Activated CD4-positive, alpha-beta T cell treated with anti-CD3 and anti-CD28 coated beads, Interleukin-2, amount 10 ng/mL, durations not matched to agents 7 days and 5 days (primary cell): ENCODE results near the gene TFF3. TPM values are rescaled to one million over a fixed set of nuclear protein-coding genes. Genes with fewer than 3 reads are reported as not detected.

Source experiments
- CTCF ChIA-PET: fragments of 350-600 bp; sonication (Branson Sonifier 250); formaldehyde crosslinking; loops from one replicate; lab custom pipeline; 2021; ENCODE audit warnings: antibody characterized with exemption; lab: Charles Lee
- POLR2A ChIA-PET: fragments of 350-600 bp; sonication (Branson Sonifier 250); formaldehyde crosslinking; loops from one replicate; lab custom pipeline; 2021; ENCODE audit warnings: antibody characterized with exemption; lab: Charles Lee
- DNase-seq: peaks from one replicate; pipeline ENCODE4 v3.0.0-alpha.2; 2020
- H3K27ac Mint-ChIP-seq: one replicate; pipeline ENCODE4 v1.8.0; 2021; ENCODE audit warnings: mild to moderate bottlenecking, moderate library complexity, mixed read lengths
- H3K27me3 Mint-ChIP-seq: one replicate; pipeline ENCODE4 v1.8.0; 2021; ENCODE audit warnings: mixed read lengths
- H3K36me3 Mint-ChIP-seq: one replicate; pipeline ENCODE4 v1.8.0; 2021; ENCODE audit warnings: low read depth, mixed read lengths
- H3K4me1 Mint-ChIP-seq: one replicate; pipeline ENCODE4 v1.8.0; 2021; ENCODE audit warnings: mixed read lengths
- H3K4me3 Mint-ChIP-seq: one replicate; pipeline ENCODE4 v1.8.0; 2021; ENCODE audit warnings: mild to moderate bottlenecking, moderate library complexity, mixed read lengths
- H3K9me3 Mint-ChIP-seq: one replicate; pipeline ENCODE4 v1.8.0; 2021; ENCODE audit warnings: mixed read lengths
- total RNA-seq, 2 experiments: library from RNA; stranded (reverse); gene quantifications; one replicate each; pipeline ENCODE4 v1.2.3, GENCODE V29; 2021

The TFF3 gene
- total RNA-seq, 2 experiments from 2014 or later = not detected

- no peak for DNase-seq
- POLR2A ChIA-PET = no interaction called here
- Mint-ChIP-seq H3K27ac (no peak overlapping the region), H3K4me3 (no peak overlapping the region), H3K4me1 (no peaks in the 10 kb centered on the region), H3K27me3 (peaks cover 28% of the 10 kb centered on the region), H3K9me3 (peaks cover 7% of the 10 kb centered on the region), H3K36me3 (no peaks in the 10 kb centered on the region)
- CTCF ChIA-PET = no interaction called here
Observed at GRCh38 chr21:42330380-42331371, 15.5 kb upstream of the TFF3 start.

DNA sequence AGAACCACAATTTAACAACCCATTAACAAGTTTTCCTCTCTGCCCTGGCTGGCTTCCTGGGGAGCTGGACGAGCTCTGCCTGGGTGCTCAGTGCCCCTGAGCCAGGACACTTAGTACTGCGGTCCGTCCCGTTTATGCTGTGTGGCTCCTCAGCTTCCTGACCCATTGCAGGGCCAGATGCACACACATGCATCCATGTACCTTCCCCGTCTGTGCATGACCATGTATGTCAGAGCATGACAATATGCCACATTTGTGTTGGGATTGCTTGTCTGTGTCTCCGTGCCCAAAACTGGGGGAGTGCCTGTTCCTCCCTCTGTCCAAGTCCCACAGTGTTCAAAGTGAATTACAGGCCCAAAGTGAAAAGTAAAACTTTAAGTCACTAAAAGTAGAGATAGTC lies 9.7 kb upstream of the TFF3 start:
- Mint-ChIP-seq H3K27me3 (peaks cover 33% of the 10 kb centered on the region), H3K4me1 (no peaks in the 10 kb centered on the region), H3K4me3 (no peak overlapping the region), H3K27ac (no peak overlapping the region), H3K36me3 (no peaks in the 10 kb centered on the region), H3K9me3 (no peaks in the 10 kb centered on the region)
- CTCF ChIA-PET = interaction anchor here (0.9 kb wide), 1 partner anchor 27 kb away, joined by 3 read pairs; no protein-coding TSS in a partner anchor
- POLR2A ChIA-PET = no interaction called here
- DNase-seq = no peak

DNA sequence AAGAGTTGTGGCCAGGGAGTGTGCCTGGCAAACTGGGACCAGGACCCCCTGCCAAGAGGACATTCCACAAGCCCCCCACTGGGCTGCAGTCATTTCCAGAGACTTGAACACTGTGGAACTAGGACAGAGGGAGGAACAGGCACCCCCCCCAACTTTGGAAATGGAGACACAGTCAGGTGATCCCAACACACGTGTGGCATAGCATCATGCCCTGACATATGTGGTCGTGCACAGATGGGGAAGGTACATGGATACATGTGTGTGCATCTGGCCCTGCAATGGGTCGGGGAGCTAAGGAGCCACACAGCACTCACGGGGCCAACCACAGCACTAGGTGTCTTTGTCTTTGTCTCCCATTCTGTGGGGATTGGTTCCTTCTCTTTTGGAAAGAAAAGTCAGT lies 6.6 kb upstream of the TFF3 start:
- Mint-ChIP-seq H3K4me1 (peaks cover 3% of the 10 kb centered on the region), H3K36me3 (no peaks in the 10 kb centered on the region), H3K27me3 (peaks cover 22% of the 10 kb centered on the region), H3K9me3 (no peaks in the 10 kb centered on the region), H3K27ac (no peak overlapping the region), H3K4me3 (no peak overlapping the region)
- ChIA-PET POLR2A (no interaction called here), CTCF (no interaction called here)
- no peak for DNase-seq

GRCh38 chr21:42321231-42321630 lies 6.0 kb upstream of the TFF3 start:
- ChIA-PET POLR2A (no interaction called here), CTCF (no interaction called here)
- no peak overlapping the region for H3K4me3 Mint-ChIP-seq
- no peak overlapping the region for H3K27ac Mint-ChIP-seq
- no peaks in the 10 kb centered on the region for H3K9me3 Mint-ChIP-seq
- peaks cover 20% of the 10 kb centered on the region for H3K27me3 Mint-ChIP-seq
- H3K36me3 Mint-ChIP-seq = no peaks in the 10 kb centered on the region
- DNase-seq = no peak
- peaks cover 3% of the 10 kb centered on the region for H3K4me1 Mint-ChIP-seq

DNA sequence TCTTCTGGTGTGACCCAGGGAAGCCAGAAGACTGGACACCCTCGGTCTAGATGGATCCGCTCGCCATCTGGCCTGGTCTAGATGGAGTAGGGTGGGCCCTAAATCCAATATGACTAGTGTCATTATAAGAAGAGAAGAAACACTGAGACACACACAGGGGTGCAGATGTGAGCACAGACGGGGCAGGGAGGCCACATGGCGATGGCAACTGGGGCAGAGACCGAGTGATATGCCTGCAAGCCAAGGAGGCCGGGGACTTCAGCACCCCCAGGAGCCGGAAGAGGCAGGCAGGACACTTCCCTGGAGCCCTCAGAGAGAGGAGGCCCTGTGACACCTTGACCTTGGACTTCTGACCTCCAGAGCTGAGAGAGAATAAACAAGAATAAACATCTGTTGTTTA lies 5.6 kb upstream of the TFF3 start:
- Mint-ChIP-seq H3K4me1 (peaks cover 3% of the 10 kb centered on the region), H3K9me3 (no peaks in the 10 kb centered on the region), H3K27me3 (peaks cover 19% of the 10 kb centered on the region), H3K27ac (no peak overlapping the region), H3K36me3 (no peaks in the 10 kb centered on the region), H3K4me3 (no peak overlapping the region)
- ChIA-PET CTCF (no interaction called here), POLR2A (no interaction called here)
- no peak for DNase-seq

DNA sequence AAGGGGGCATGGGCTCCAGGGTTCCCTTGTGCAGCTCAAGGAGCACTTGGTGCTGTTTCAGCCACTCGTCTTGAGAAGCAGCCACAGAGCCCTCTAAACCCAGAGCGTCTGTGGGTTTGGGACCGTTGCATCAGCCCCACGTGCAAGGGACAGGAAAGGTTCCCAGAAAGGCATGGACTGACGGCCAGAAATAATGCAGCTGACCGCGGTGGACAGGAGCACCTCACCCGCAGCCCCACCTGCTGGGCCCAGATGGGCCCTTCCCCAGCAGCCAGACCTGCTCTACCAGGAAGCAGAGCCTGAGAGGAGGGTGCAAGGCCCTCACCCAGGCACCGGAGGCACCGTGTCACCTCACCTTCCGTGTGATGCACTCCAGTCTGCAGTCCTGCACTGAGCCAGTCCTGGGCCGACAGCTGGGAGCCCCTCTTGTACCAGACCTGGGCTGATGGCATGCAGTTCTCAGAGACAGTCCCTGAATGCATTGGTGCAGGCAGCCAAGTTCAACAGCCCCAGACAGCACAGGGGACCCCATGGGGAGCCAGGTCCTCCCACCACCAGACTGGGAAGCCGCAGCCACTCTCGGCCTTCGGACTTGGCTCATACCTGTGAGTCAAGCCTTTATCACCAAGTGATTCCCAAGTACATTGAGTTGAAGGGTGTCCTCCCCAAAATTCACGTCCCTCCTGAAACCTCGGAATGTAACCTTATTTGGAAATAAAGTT lies 4.8 kb upstream of the TFF3 start:
- CTCF ChIA-PET = interaction anchor here (0.8 kb wide), 1 partner anchor 10 kb away, joined by 3 read pairs; no protein-coding TSS in a partner anchor
- no peaks in the 10 kb centered on the region for H3K36me3 Mint-ChIP-seq
- H3K27me3 Mint-ChIP-seq = peaks cover 14% of the 10 kb centered on the region
- no peak for DNase-seq
- POLR2A ChIA-PET = no interaction called here
- H3K4me1 Mint-ChIP-seq = peaks cover 3% of the 10 kb centered on the region
- no peaks in the 10 kb centered on the region for H3K9me3 Mint-ChIP-seq
- no peak overlapping the region for H3K27ac Mint-ChIP-seq
- H3K4me3 Mint-ChIP-seq = no peak overlapping the region

- DNase-seq = no peak
- CTCF ChIA-PET = interaction anchor here (0.8 kb wide), 1 partner anchor 9 kb away, joined by 3 read pairs; no protein-coding TSS in a partner anchor
- H3K9me3 Mint-ChIP-seq = no peaks in the 10 kb centered on the region
- no peak overlapping the region for H3K4me3 Mint-ChIP-seq
- peaks cover 3% of the 10 kb centered on the region for H3K4me1 Mint-ChIP-seq
- H3K27me3 Mint-ChIP-seq = peaks cover 9% of the 10 kb centered on the region
- no peaks in the 10 kb centered on the region for H3K36me3 Mint-ChIP-seq
- POLR2A ChIA-PET = no interaction called here
- no peak overlapping the region for H3K27ac Mint-ChIP-seq
Observed at GRCh38 chr21:42319376-42319775, 4.2 kb upstream of the TFF3 start.

DNA sequence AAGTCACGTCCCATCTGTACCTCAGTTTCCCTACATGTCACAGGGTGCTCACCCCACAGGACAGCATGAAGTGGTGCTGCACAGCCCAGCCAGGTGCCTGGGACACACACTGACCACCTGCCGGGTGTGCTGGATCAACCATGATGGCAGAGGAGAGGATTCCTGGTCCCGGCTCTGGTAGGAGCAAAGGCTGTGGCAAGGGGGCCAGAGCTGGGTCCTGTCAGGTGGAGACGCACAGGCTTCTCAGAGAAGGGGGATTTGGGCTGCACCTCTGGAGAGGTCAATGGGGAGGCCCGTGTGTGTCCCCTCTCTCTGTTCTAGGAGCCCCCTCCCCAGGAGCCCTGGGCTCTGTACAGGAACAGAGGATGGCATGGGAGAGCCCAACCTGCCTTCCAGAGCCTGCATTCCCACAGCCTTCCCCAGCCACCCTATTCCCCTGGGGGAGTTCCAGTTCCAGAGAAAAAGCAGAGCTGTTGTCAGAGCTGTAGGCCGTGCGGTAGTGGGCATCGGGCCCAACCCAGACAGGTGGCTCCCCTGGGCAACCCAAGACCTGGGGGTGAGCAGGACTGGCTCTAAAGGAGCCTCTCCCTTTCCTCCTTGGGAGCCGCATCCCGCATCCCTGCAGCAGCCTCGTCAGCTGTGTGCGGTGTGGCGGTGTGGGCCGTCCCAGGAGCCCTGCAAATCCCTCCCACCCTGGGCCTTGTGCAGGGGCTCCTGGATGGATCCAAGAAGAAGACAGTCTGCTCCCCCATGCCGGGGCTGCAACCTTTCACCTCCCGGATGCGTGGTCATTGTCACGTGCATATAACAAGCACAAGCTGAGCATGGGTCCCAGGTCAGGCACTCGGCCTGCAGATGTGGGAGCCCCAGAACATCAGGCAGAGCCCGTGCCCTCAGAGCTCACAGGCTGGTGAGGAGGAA lies 2.9 kb upstream of the TFF3 start:
- POLR2A ChIA-PET = no interaction called here
- no peaks in the 10 kb centered on the region for H3K9me3 Mint-ChIP-seq
- H3K4me1 Mint-ChIP-seq = peaks cover 9% of the 10 kb centered on the region
- H3K4me3 Mint-ChIP-seq = no peak overlapping the region
- CTCF ChIA-PET = no interaction called here
- no peak overlapping the region for H3K27ac Mint-ChIP-seq
- H3K27me3 Mint-ChIP-seq = peaks cover 4% of the 10 kb centered on the region
- DNase-seq = no peak
- no peaks in the 10 kb centered on the region for H3K36me3 Mint-ChIP-seq

DNA sequence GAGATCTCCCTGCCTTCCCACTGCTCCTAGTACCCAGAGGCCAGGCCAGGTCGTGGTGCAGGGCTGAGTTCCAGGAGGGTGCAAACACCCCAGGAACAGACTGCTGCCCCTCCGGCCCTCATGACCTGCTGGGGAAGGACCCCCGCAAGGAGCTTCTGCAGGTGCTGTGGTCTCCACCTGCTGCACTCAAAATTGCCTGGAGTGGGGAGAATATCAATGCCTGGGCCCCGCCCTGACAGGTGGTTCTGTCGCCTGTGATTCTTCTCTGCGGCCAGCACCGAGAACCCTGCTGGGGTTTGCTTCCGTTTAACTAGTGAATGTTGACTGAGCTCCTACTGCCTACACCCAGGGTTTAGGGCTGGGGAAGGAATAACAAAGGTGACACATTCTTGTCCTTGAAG lies 2.1 kb upstream of the TFF3 start:
- Mint-ChIP-seq H3K4me1 (peaks cover 9% of the 10 kb centered on the region), H3K9me3 (no peaks in the 10 kb centered on the region), H3K4me3 (no peak overlapping the region), H3K27ac (no peak overlapping the region), H3K36me3 (no peaks in the 10 kb centered on the region), H3K27me3 (no peaks in the 10 kb centered on the region)
- no peak for DNase-seq
- POLR2A ChIA-PET = no interaction called here
- CTCF ChIA-PET = no interaction called here

- no peaks in the 10 kb centered on the region for H3K9me3 Mint-ChIP-seq
- H3K36me3 Mint-ChIP-seq = no peaks in the 10 kb centered on the region
- H3K4me3 Mint-ChIP-seq = no peak overlapping the region
- H3K27ac Mint-ChIP-seq = no peak overlapping the region
- no peak for DNase-seq
- ChIA-PET CTCF (no interaction called here), POLR2A (no interaction called here)
- H3K27me3 Mint-ChIP-seq = no peaks in the 10 kb centered on the region
- H3K4me1 Mint-ChIP-seq = peaks cover 9% of the 10 kb centered on the region
Observed at GRCh38 chr21:42316891-42317290, 1.7 kb upstream of the TFF3 start.

DNA sequence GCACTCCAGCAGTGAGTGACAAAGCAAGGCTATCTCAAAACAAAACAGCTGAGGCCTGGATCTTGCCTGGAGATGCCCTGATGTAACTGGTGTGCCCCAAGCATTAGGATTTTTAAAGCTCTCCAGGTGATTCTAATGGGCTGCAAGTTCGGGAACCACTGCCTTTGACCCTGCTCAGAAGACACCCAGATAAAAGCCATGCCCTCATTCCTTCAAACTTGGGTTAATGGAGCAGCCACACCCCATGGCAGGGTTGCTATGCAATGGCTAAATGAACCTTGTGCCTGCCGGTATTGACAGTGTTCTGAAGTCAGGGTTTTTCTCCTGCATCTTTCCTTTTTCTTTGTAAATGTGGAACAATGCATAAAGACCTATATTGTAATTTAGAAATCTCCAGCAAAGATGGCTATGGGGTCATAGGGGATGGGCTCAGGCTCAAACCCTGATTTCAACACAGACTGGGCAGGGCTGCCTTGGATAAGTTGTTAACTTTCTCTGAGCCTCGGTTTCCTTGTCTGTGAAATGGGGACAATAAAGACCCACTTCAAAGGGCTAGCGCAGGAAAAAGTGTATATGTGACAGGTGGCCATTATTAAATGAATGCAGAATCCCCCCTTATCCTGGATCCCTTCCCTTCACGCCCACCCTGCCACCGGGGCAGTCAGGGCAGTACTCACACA lies 453 bp downstream of the TFF3 start:
- Mint-ChIP-seq H3K36me3 (no peaks in the 10 kb centered on the region), H3K4me1 (peaks cover 10% of the 10 kb centered on the region), H3K4me3 (no peak overlapping the region), H3K9me3 (no peaks in the 10 kb centered on the region), H3K27me3 (no peaks in the 10 kb centered on the region), H3K27ac (no peak overlapping the region)
- ChIA-PET CTCF (no interaction called here), POLR2A (no interaction called here)
- no peak for DNase-seq

DNA sequence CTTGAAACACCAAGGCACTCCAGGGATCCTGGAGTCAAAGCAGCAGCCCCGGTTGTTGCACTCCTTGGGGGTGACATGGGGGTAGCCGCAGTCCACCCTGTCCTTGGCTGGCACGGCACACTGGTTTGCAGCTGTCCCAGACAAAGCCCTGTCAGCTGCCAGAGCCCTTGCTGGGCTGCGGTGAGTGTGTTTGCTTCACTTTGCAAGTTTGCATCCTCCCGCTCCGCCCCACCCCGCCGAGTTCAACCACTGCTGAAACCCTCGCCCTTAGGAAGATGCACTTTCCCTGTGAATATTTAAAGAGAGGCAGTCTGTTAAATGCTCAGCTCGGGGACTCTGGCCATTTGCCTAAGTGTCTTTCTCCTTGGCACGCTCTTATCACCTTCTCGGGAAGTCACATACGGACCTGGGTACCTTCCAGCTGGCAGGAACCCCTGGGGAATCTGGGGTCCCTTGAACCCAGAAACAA lies 1.7 kb downstream of the TFF3 start:
- ChIA-PET CTCF (no interaction called here), POLR2A (no interaction called here)
- peak; percentile 35 for DNase-seq
- Mint-ChIP-seq H3K9me3 (no peaks in the 10 kb centered on the region), H3K36me3 (no peaks in the 10 kb centered on the region), H3K27me3 (peaks cover 2% of the 10 kb centered on the region), H3K4me1 (peaks cover 14% of the 10 kb centered on the region), H3K4me3 (no peak overlapping the region), H3K27ac (no peak overlapping the region)
